Lung (tissue), 12 donors: ENCODE data around the gene FRMPD3. TPM values are rescaled to one million over a fixed set of nuclear protein-coding genes. Genes with fewer than 3 reads are reported as not detected.

ENCODE experiments used
- ATAC-seq: fragments of 200-7000 bp; cut with Tn5 transposase; one replicate; pipeline ENCODE4 v1.9.1; 2020; ENCODE audit warnings: moderate number of reproducible peaks; ENCODE audit not compliant: insufficient read depth, low FRiP score
- DNase-seq, 3 donors: peaks; one replicate each; pipeline ENCODE4 v3.0.0-alpha.2; 2013 to 2017
- H3K27ac ChIP-seq, 2 donors: one replicate each; pipeline ENCODE4 v1.5.1; 2013; ENCODE audit warnings: mild to moderate bottlenecking in 2 of 2, moderate library complexity in 2 of 2, control low read depth in 1 of 2, inconsistent platforms in 1 of 2, low read depth in 1 of 2, low read length in 1 of 2
- H3K27me3 ChIP-seq, 3 donors: one replicate each; pipeline ENCODE4 v1.5.1; 2013; ENCODE audit warnings: low read length in 2 of 3; ENCODE audit not compliant: control insufficient read depth in 3 of 3, insufficient read depth in 3 of 3
- H3K36me3 ChIP-seq, 4 donors: one replicate each; pipeline ENCODE4 v1.5.1; 2013; ENCODE audit warnings: low read length in 4 of 4, mild to moderate bottlenecking in 1 of 4, moderate library complexity in 1 of 4; ENCODE audit not compliant: control insufficient read depth in 4 of 4, insufficient read depth in 4 of 4
- H3K4me1 ChIP-seq, 5 donors: one replicate each; pipeline ENCODE4 v1.5.1; 2013; ENCODE audit warnings: low read length in 5 of 5, mild to moderate bottlenecking in 2 of 5, moderate library complexity in 1 of 5; ENCODE audit not compliant: control insufficient read depth in 5 of 5, insufficient read depth in 5 of 5
- H3K4me3 ChIP-seq: one replicate; pipeline ENCODE4 v1.5.1; 2013; ENCODE audit warnings: mild to moderate bottlenecking, control low read depth, moderate library complexity
- H3K9ac ChIP-seq, 2 donors: one replicate each; pipeline ENCODE4 v1.5.1; 2013; ENCODE audit warnings: low read length in 2 of 2, control low read depth in 1 of 2; ENCODE audit not compliant: insufficient read depth in 1 of 2
- H3K9me3 ChIP-seq, 4 donors: one replicate each; pipeline ENCODE4 v1.5.1; 2013; ENCODE audit warnings: low read length in 3 of 4, mild to moderate bottlenecking in 1 of 4, moderate library complexity in 1 of 4; ENCODE audit not compliant: control insufficient read depth in 4 of 4, insufficient read depth in 3 of 4
- CTCF ChIP-seq: IDR thresholded peaks from 2 replicates; pipeline ENCODE4 v1.5.1; 2012; ENCODE audit warnings: mild to moderate bottlenecking; ENCODE audit errors: control extremely low read depth, extremely low read depth
- WGBS, 2 donors: extraction: QIAGEN DNeasy Blood & Tissue Kit; methylation state at CpG; one replicate each; pipeline ENCODE4 v1.1.7; 2013; 5-methylcytosine and 5-hydroxymethylcytosine counted together
- polyA plus RNA-seq, 2 donors: library from polyadenylated mRNA; stranded (reverse); fragments of 200-250 nt; gene quantifications; one replicate each; pipeline ENCODE4 v1.2.1, GENCODE V29; 2013
- total RNA-seq, 2 donors: library from RNA; depleted of rRNA in 1 of 2; stranded (reverse); fragments of >200 nt in 1 of 2; gene quantifications; one replicate each; pipeline ENCODE4 v1.2.1, GENCODE V29; 2014 to 2021
- donor health status: control.
- donor health status: control.
- donor health status: Bipolar disorder and iron deficiency.
- donor health status: healthy.
- donor health status: DM: yes; HTN: yes; CAD: no.

FRMPD3 gene
- total and polyA plus RNA-seq, 4 donors: 0.06 to 3.2 (median 0.18) TPM

- Histone ChIP-seq H3K4me3 (no peak overlapping the region), H3K27ac (no peak overlapping the region), H3K9me3 (peaks cover 0 to 2% (median 0%) of the 10 kb centered on the region in 4 donors), H3K27me3 (peaks cover 4 to 21% (median 8%) of the 10 kb centered on the region in 3 donors), H3K9ac (no peak overlapping the region), H3K36me3 (no peaks in the 10 kb centered on the region), H3K4me1 (no peaks in the 10 kb centered on the region)
- ATAC-seq (no peak), DNase-seq (no peak)
- TF ChIP-seq CTCF: no peak
- WGBS, 2 donors: 62 to 73% methylated on average over 3 of the region's 3 CpGs
These were observed 47.3 kb downstream of the FRMPD3 start for GRCh38 chrX:107496786-107497185.

Other genes starting within 250 kb of the FRMPD3 start
- 10 to 100 TPM in 1 of 2 donors, 1 to 10 TPM in 1; 6.5 to 13.6 TPM for gene NUP62CL, start 243.2 kb upstream of the FRMPD3 start, total RNA-seq
- 1 to 10 TPM; 2.5 to 3.0 TPM for gene NUP62CL, start 243.2 kb upstream of the FRMPD3 start, polyA plus RNA-seq
- gene DNAAF6, start 243.0 kb upstream of the FRMPD3 start, total RNA-seq: 1 to 10 TPM; 3.3 to 4.9 TPM
- 1 to 10 TPM; 1.7 to 2.7 TPM for gene DNAAF6, start 243.0 kb upstream of the FRMPD3 start, polyA plus RNA-seq
- 10 to 100 TPM; 31.6 to 42.0 TPM for gene PRPS1, start 178.9 kb downstream of the FRMPD3 start, total RNA-seq
- gene PRPS1, start 178.9 kb downstream of the FRMPD3 start, polyA plus RNA-seq: 10 to 100 TPM; 11.7 to 34.4 TPM